Measurements from ENCODE around the gene MED27. TPM values are rescaled to one million over a fixed set of nuclear protein-coding genes. Genes with fewer than 3 reads are reported as not detected.

The MED27 gene
- total and polyA plus RNA-seq, 2 of the 8 experiments (the other 6 are each of a cell fraction or from before 2014, with no cell fraction given), result 29.9 to 56.5 TPM

- TF ChIP-seq, protein P1, sequence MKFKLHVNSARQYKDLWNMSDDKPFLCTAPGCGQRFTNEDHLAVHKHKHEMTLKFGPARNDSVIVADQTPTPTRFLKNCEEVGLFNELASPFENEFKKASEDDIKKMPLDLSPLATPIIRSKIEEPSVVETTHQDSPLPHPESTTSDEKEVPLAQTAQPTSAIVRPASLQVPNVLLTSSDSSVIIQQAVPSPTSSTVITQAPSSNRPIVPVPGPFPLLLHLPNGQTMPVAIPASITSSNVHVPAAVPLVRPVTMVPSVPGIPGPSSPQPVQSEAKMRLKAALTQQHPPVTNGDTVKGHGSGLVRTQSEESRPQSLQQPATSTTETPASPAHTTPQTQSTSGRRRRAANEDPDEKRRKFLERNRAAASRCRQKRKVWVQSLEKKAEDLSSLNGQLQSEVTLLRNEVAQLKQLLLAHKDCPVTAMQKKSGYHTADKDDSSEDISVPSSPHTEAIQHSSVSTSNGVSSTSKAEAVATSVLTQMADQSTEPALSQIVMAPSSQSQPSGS (IDR thresholded peaks at IDR 0.05; ENCODE audit: low read length), result no peak
- no peak for TF ChIP-seq POLR2AphosphoS5 (IDR thresholded peaks at IDR 0.05; ENCODE audit: low read depth, low read length)
These were observed 238.6 kb downstream of the MED27 start (continued) for GRCh38 chr9:131840751-131841702.
